Ovary (tissue), 3 donors: ENCODE data around the gene THADA.

Source experiments
- CTCF ChIP-seq, 3 donors: fragments of 450-650 bp in 2 of 3; fragments of 200-600 bp in 1 of 3; IDR thresholded peaks; one replicate each; pipeline versions ENCODE4 v1.5.1 to v1.8.0; 2016 to 2022; ENCODE audit warnings: antibody characterized with exemption in 3 of 3, mild to moderate bottlenecking in 1 of 3
- POLR2A ChIP-seq: fragments of 450-650 bp; IDR thresholded peaks from one replicate; pipeline ENCODE4 v1.6.1; 2017; ENCODE audit warnings: antibody characterized with exemption, mild to moderate bottlenecking, moderate library complexity
- donor health status: DM: no; HTN: no; CAD: no.

- no peak for TF ChIP-seq CTCF (IDR thresholded peaks at IDR 0.05)
- TF ChIP-seq POLR2A, result no peak
These were observed 126.7 kb downstream of the THADA start for GRCh38 chr2:43469094-43469493.
